Breast epithelium (tissue), 4 donors: ENCODE measurements around the gene MARVELD1. TPM values are rescaled to one million over a fixed set of nuclear protein-coding genes. Genes with fewer than 3 reads are reported as not detected.

Experiments
- DNase-seq, 2 donors: peaks; one replicate each; pipeline ENCODE4 v3.0.0-alpha.2; 2019; ENCODE audit warnings: low spot score in 2 of 2
- H3K27ac ChIP-seq, 2 donors: fragments of 200-600 bp; sonication (generic) in 1 of 2; one replicate each; pipeline ENCODE4 v1.5.1; 2016 to 2019; ENCODE audit warnings: mild to moderate bottlenecking in 1 of 2
- H3K27me3 ChIP-seq, 2 donors: fragments of 200-600 bp; sonication (generic) in 1 of 2; one replicate each; pipeline versions ENCODE4 v1.5.1 to v1.6.0; 2017 to 2019; ENCODE audit warnings: control low read depth in 1 of 2, mild to moderate bottlenecking in 1 of 2
- H3K36me3 ChIP-seq: fragments of 200-600 bp; one replicate; pipeline ENCODE4 v1.5.1; 2019
- H3K4me1 ChIP-seq, 2 donors: fragments of 200-600 bp; sonication (generic); one replicate each; pipeline ENCODE4 v1.5.1; 2016 to 2019; ENCODE audit warnings: control low read depth in 1 of 2
- H3K4me3 ChIP-seq, 3 donors: fragments of 200-600 bp; sonication (generic); 1 replicate in 2 of 3; 2 replicates in 1 of 3; pipeline ENCODE4 v1.5.1; 2016 to 2019; ENCODE audit warnings: mild to moderate bottlenecking in 3 of 3, moderate library complexity in 2 of 3
- H3K9me3 ChIP-seq, 2 donors: fragments of 200-600 bp; sonication (generic) in 1 of 2; one replicate each; pipeline ENCODE4 v1.5.1; 2016 to 2019; ENCODE audit warnings: control low read depth in 1 of 2
- CTCF ChIP-seq, 3 donors: fragments of 450-650 bp; IDR thresholded peaks; one replicate each; pipeline ENCODE4 v1.5.1; 2016 to 2017; ENCODE audit warnings: antibody characterized with exemption in 3 of 3, mild to moderate bottlenecking in 3 of 3, moderate library complexity in 3 of 3
- POLR2A ChIP-seq: fragments of 450-650 bp; IDR thresholded peaks from one replicate; pipeline ENCODE4 v1.6.1; 2016; ENCODE audit warnings: antibody characterized with exemption, mild to moderate bottlenecking, moderate library complexity
- POLR2AphosphoS5 ChIP-seq, 3 donors: sonication (generic); formaldehyde crosslinking; IDR thresholded peaks; one replicate each; pipeline ENCODE4 v1.6.1; 2017; ENCODE audit warnings: antibody characterized with exemption in 3 of 3
- intact Hi-C: fragments of 100-400 bp; cut with DNase I; formaldehyde crosslinking; loops from one replicate; pipeline ENCODE4 v1.15.1; 2023; ENCODE audit warnings: low total_unique reads
- total RNA-seq, 3 donors: library from RNA; depleted of rRNA; stranded (reverse); fragments of >200 nt; gene quantifications; one replicate each; pipeline ENCODE4 v1.1.0, GENCODE V29; 2016

MARVELD1 gene
- total RNA-seq, 3 donors from 2014 or later = 13.4 to 19.8 (median 16.2) TPM

GRCh38 chr10:97721871-97722780 is 8.6 kb downstream of the MARVELD1 start:
- no peaks in the 10 kb centered on the region for H3K36me3 ChIP-seq
- no peak for DNase-seq
- intact Hi-C loops = no loop called here
- H3K27ac ChIP-seq = peak overlapping the region in 1 of 2 donors; percentile 14
- TF ChIP-seq POLR2A (no peak), CTCF (IDR thresholded peaks at IDR 0.05) (no peak)
- peaks cover 10 to 21% of the 10 kb centered on the region in 2 donors for H3K4me1 ChIP-seq
- no peaks in the 10 kb centered on the region for H3K9me3 ChIP-seq
- no peaks in the 10 kb centered on the region for H3K27me3 ChIP-seq
- no peak overlapping the region for H3K4me3 ChIP-seq

DNA sequence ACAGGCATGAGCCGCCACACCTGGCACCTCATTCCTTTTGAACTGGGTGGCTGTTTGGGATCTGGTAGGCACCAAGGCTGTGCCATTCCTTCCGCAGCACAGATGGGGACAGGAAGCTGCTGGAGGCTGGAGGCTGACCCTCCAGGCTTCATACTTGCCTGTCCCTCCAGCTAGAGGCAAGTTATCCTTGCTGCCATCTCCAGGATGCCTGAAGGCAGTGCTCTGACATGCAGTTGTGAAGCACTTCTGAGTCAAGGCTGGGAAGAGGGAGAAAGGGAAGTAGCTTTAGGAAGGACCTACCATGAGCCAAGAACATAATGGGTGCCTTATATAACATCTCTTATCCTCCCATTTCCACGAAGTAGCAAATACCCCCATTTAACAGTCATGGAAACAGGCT is 9.5 kb downstream of the MARVELD1 start:
- peaks cover 6 to 15% of the 10 kb centered on the region in 2 donors for H3K4me1 ChIP-seq
- intact Hi-C loops = no loop called here
- no peaks in the 10 kb centered on the region for H3K27me3 ChIP-seq
- no peaks in the 10 kb centered on the region for H3K36me3 ChIP-seq
- TF ChIP-seq POLR2AphosphoS5 (IDR thresholded peaks at IDR 0.05) (no peak), POLR2A (no peak), CTCF (IDR thresholded peaks at IDR 0.05) (no peak)
- no peak overlapping the region for H3K27ac ChIP-seq
- H3K9me3 ChIP-seq = no peaks in the 10 kb centered on the region
- H3K4me3 ChIP-seq = no peak overlapping the region
- no peak for DNase-seq

GRCh38 chr10:97724341-97724941 is 10.9 kb downstream of the MARVELD1 start:
- H3K27me3 ChIP-seq = no peaks in the 10 kb centered on the region
- H3K36me3 ChIP-seq = no peaks in the 10 kb centered on the region
- peaks cover 0 to 3% of the 10 kb centered on the region in 2 donors for H3K4me1 ChIP-seq
- DNase-seq = no peak
- H3K4me3 ChIP-seq = no peak overlapping the region
- TF ChIP-seq POLR2A (no peak), CTCF (IDR thresholded peaks at IDR 0.05) (no peak), POLR2AphosphoS5 (IDR thresholded peaks at IDR 0.05) (no peak)
- peak overlapping the region in 1 of 2 donors; percentile 19 for H3K27ac ChIP-seq
- intact Hi-C loops = no loop called here
- no peaks in the 10 kb centered on the region for H3K9me3 ChIP-seq

- Histone ChIP-seq H3K36me3 (no peaks in the 10 kb centered on the region), H3K27ac (peak overlapping the region; percentile 58 to 61), H3K4me1 (no peaks in the 10 kb centered on the region), H3K27me3 (no peaks in the 10 kb centered on the region), H3K9me3 (no peaks in the 10 kb centered on the region), H3K4me3 (peak overlapping the region in 1 of 3 donors; percentile 21)
- intact Hi-C loops = no loop called here
- TF ChIP-seq CTCF (IDR thresholded peaks at IDR 0.05) (no peak), POLR2A (no peak), POLR2AphosphoS5 (IDR thresholded peaks at IDR 0.05) (no peak)
- no peak for DNase-seq
Measured at GRCh38 chr10:97726636-97727178, 13.2 kb downstream of the MARVELD1 start.

- DNase-seq = no peak
- no peaks in the 10 kb centered on the region for H3K9me3 ChIP-seq
- H3K27me3 ChIP-seq = no peaks in the 10 kb centered on the region
- no peaks in the 10 kb centered on the region for H3K36me3 ChIP-seq
- no peak overlapping the region for H3K4me3 ChIP-seq
- intact Hi-C loops = no loop called here
- no peaks in the 10 kb centered on the region for H3K4me1 ChIP-seq
- no peak overlapping the region for H3K27ac ChIP-seq
- TF ChIP-seq CTCF (IDR thresholded peaks at IDR 0.05) = no peak
- no peak for TF ChIP-seq POLR2AphosphoS5 (IDR thresholded peaks at IDR 0.05)
- TF ChIP-seq POLR2A = no peak
Measured at GRCh38 chr10:97729014-97729413, 15.5 kb downstream of the MARVELD1 start.
